ENCODE data around the gene RICTOR.

RICTOR gene

GRCh38 chr5:39117401-39117800, 43.2 kb upstream of the RICTOR start:
- no peak for TF ChIP-seq CTCF (conservative IDR thresholded peaks at IDR 0.05)
- no peak overlapping the region for H3K27ac ChIP-seq

DNA sequence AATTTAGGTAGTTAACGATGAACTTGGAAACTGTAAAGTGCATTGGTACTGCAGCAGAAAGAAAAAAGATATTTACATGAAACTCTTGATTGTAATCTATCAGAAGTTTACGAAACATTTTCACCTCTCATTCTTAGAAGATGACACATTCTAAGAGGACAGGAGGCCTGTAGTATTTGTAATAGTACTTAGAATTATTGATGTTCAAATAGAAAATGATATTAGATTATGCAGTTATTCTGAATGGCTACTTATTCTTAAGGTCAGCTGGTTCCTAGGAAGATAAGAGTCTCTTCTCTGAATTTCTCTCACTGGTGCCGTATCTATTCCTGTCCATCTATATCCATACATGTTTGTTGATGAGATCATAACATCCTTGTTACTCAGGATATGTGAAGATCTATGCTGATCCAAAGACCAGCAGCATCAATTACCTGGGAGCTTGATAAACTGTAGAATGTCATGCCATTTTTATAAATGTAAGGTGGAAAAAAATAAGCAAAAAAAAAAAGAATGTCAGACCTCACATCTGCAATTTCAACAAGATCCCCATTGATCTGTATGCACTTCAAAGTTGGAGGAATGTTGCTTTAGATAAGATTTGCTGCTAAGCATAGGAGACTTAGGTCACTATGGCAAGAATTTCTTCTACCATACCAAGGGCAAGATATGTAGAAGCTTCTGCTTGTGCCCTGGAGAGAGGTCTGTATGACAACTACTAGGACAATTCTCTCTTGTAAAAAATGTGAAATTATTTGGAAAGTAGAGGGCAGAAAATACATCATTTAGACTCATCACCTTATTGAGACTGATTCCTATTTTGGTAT, 42.4 kb upstream of the RICTOR start:
- TF ChIP-seq CTCF (conservative IDR thresholded peaks at IDR 0.05) = no peak

GRCh38 chr5:39115644-39116343, 41.6 kb upstream of the RICTOR start:
- no peak overlapping the region for H3K27ac ChIP-seq
- no peak for TF ChIP-seq CTCF (conservative IDR thresholded peaks at IDR 0.05)

More for the DNA sequence above, 42.4 kb upstream of the RICTOR start:
- no peak overlapping the region for H3K27ac ChIP-seq

DNA sequence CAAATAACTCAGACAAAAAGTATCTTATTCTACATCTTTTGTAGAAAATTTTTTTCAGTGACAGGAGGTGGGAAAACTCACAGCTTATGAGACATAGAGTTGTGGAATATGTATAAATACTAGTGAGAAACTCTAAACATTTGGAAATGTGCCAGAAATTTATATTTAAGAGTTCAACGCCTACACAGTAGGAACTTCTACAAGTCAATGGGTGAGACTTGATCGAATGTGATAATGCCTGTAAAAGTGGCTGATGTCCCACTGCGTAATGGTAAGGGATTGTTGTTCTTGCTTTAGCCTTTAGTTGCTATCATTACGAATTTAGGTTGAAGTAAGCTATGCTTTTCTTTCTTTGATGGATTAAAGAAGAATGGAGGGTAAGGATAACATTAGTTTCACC, 40.0 kb upstream of the RICTOR start:
- no peak for TF ChIP-seq CTCF (conservative IDR thresholded peaks at IDR 0.05)
- no peak overlapping the region for H3K27ac ChIP-seq

- no peak for TF ChIP-seq CTCF (conservative IDR thresholded peaks at IDR 0.05)
- no peak overlapping the region for H3K27ac ChIP-seq
Measured at GRCh38 chr5:39113354-39113953, 39.3 kb upstream of the RICTOR start.

DNA sequence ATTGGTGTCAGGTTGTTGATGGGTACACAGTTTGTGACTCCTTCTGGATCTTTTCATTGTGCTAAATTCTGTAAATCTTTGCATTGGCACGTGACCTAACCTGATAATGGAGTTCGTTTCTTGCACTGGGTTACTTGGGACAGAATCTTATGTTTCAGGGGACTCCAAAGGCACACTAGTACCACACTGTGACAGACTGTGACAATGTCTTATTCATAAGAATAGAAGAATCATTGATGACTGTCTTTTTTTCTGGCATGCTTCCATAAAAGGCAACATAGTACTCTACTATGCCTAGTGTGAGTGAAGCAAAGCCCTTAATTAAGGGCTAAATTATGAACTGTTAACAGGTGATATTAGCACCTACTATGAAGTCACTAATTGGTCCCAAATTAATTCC, 35.4 kb upstream of the RICTOR start:
- no peak overlapping the region for H3K27ac ChIP-seq
- TF ChIP-seq CTCF (conservative IDR thresholded peaks at IDR 0.05) = no peak

DNA sequence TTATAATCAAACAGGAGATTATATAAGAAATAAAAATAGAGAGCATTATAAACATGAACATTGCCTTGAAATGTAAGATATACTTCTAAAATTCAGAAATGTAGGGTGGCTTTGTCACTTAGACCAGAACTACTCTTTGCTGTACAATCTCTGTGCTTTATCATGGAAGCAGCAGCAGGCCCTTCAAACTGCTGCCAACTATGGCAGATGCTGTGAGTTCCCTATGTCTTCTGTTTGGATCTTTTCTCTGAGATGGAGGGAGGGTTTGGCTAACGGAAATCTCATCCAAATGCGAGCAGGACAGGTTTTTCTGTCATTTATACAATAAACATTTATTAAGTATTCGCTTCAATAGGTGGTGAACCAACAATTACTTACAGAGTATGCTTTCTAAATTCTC, 34.8 kb upstream of the RICTOR start:
- H3K27ac ChIP-seq = no peak overlapping the region
- no peak for TF ChIP-seq CTCF (conservative IDR thresholded peaks at IDR 0.05)
